CD14-positive monocyte (primary cell): ENCODE data around the gene ZNF133. TPM values are rescaled to one million over a fixed set of nuclear protein-coding genes. Genes with fewer than 3 reads are reported as not detected.

Source experiments
- DNase-seq, 3 donors: peaks; one replicate each; pipeline ENCODE4 v3.0.0-alpha.2; 2011 to 2022
- H2AFZ ChIP-seq: 2 replicates; pipeline ENCODE4 v1.6.0; 2012; ENCODE audit warnings: mild to moderate bottlenecking, low read depth, low read length, inconsistent platforms; ENCODE audit not compliant: insufficient read depth, poor library complexity, severe bottlenecking
- H3K27ac ChIP-seq, 2 donors: 1 replicate in 1 of 2; 2 replicates in 1 of 2; pipeline ENCODE4 v1.5.1; 2012 to 2013; ENCODE audit warnings: low read length in 2 of 2, control low read depth in 1 of 2, inconsistent platforms in 1 of 2, low read depth in 1 of 2, mild to moderate bottlenecking in 1 of 2
- H3K27me3 ChIP-seq, 2 donors: one replicate each; pipeline versions ENCODE4 v1.6.0 to v1.6.1; 2011 to 2013; ENCODE audit warnings: low read length in 2 of 2; ENCODE audit not compliant: control insufficient read depth in 2 of 2, insufficient read depth in 2 of 2
- H3K36me3 ChIP-seq, 2 donors: replicated peaks in 1 of 2; 1 replicate in 1 of 2; 2 replicates in 1 of 2; pipeline versions ENCODE4 v1.5.1 to v1.6.1; 2012 to 2013; ENCODE audit warnings: low read length in 2 of 2, control low read depth in 1 of 2, inconsistent platforms in 1 of 2, mild to moderate bottlenecking in 1 of 2; ENCODE audit not compliant: insufficient read depth in 2 of 2, control insufficient read depth in 1 of 2
- H3K4me1 ChIP-seq, 2 donors: 1 replicate in 1 of 2; 2 replicates in 1 of 2; pipeline versions ENCODE4 v1.5.1 to v1.6.1; 2012 to 2013; ENCODE audit warnings: low read length in 2 of 2, control low read depth in 1 of 2, inconsistent platforms in 1 of 2, mild to moderate bottlenecking in 1 of 2, moderate library complexity in 1 of 2; ENCODE audit not compliant: insufficient read depth in 2 of 2, control insufficient read depth in 1 of 2
- H3K4me2 ChIP-seq: replicated peaks from 2 replicates; pipeline ENCODE3; 2012; ENCODE audit warnings: low read length, moderate library complexity, mild to moderate bottlenecking; ENCODE audit not compliant: poor library complexity, severe bottlenecking; ENCODE audit errors: extremely low read depth
- H3K4me3 ChIP-seq, 3 experiments: fragments of 200-600 bp in 1 of 3; sonication (generic) in 1 of 3; replicated peaks in 1 of 3; 1 replicate in 2 of 3; 2 replicates in 1 of 3; pipeline ENCODE4 v1.5.1; 2011 to 2013; ENCODE audit warnings: low read length in 3 of 3, mild to moderate bottlenecking in 3 of 3, control low read depth in 2 of 3, low read depth in 2 of 3, inconsistent platforms in 1 of 3, moderate library complexity in 1 of 3
- H3K79me2 ChIP-seq: 2 replicates; pipeline ENCODE4 v1.6.0; 2012; ENCODE audit warnings: mild to moderate bottlenecking, control low read depth, inconsistent platforms, low read length, moderate library complexity; ENCODE audit not compliant: insufficient read depth
- H3K9ac ChIP-seq: 2 replicates; pipeline ENCODE4 v1.6.0; 2017; ENCODE audit warnings: low read length, mild to moderate bottlenecking; ENCODE audit not compliant: insufficient read depth, poor library complexity, severe bottlenecking
- H3K9me3 ChIP-seq, 2 donors: replicated peaks in 1 of 2; 1 replicate in 1 of 2; 2 replicates in 1 of 2; pipeline versions ENCODE4 v1.5.1 to v1.6.1; 2012 to 2013; ENCODE audit warnings: low read length in 2 of 2, control low read depth in 1 of 2; ENCODE audit not compliant: control insufficient read depth in 1 of 2, insufficient read depth in 1 of 2
- H4K20me1 ChIP-seq: 2 replicates; pipeline ENCODE4 v1.6.0; 2012; ENCODE audit warnings: mild to moderate bottlenecking, low read length, control low read depth, moderate library complexity; ENCODE audit not compliant: insufficient read depth
- H3K27ac Mint-ChIP-seq, 7 donors: one replicate each; pipeline ENCODE4 v1.8.0; 2020; ENCODE audit warnings: mild to moderate bottlenecking in 7 of 7, mixed read lengths in 7 of 7, moderate library complexity in 6 of 7, inconsistent platforms in 2 of 7
- H3K27me3 Mint-ChIP-seq, 3 donors: one replicate each; pipeline ENCODE4 v1.8.0; 2021 to 2022; ENCODE audit warnings: low read depth in 3 of 3, mild to moderate bottlenecking in 3 of 3, mixed read lengths in 3 of 3, moderate library complexity in 3 of 3, inconsistent platforms in 1 of 3
- H3K36me3 Mint-ChIP-seq, 2 donors: one replicate each; pipeline ENCODE4 v1.8.0; 2020; ENCODE audit warnings: mixed read lengths in 2 of 2, inconsistent platforms in 1 of 2, mild to moderate bottlenecking in 1 of 2
- H3K4me1 Mint-ChIP-seq: one replicate; pipeline ENCODE4 v1.8.0; 2020; ENCODE audit warnings: mild to moderate bottlenecking, mixed read lengths
- H3K4me3 Mint-ChIP-seq, 2 donors: one replicate each; pipeline ENCODE4 v1.8.0; 2020; ENCODE audit warnings: mild to moderate bottlenecking in 2 of 2, mixed read lengths in 2 of 2, moderate library complexity in 1 of 2
- H3K9me3 Mint-ChIP-seq, 7 donors: one replicate each; pipeline ENCODE4 v1.8.0; 2020 to 2022; ENCODE audit warnings: mixed read lengths in 7 of 7, mild to moderate bottlenecking in 6 of 7, moderate library complexity in 6 of 7, inconsistent platforms in 2 of 7
- CTCF ChIP-seq: fragments of 200-600 bp; IDR thresholded peaks from one replicate; pipeline ENCODE4 v1.8.0; 2022; ENCODE audit warnings: antibody characterized with exemption, mild to moderate bottlenecking
- WGBS: methylation state at CpG from one replicate; pipeline ENCODE4 v1.1.5; 2013; ENCODE audit warnings: missing lambda C conversion rate; ENCODE audit not compliant: insufficient coverage; 5-methylcytosine and 5-hydroxymethylcytosine counted together
- intact Hi-C, 2 donors: fragments of 100-400 bp; cut with micrococcal nuclease; formaldehyde crosslinking; loops; one replicate each; pipeline versions ENCODE4 v1.15.0 to v1.15.1; 2023
- polyA plus RNA-seq, 3 donors: library from polyadenylated mRNA; depleted of rRNA in 1 of 3; unstranded in 2 of 3; stranded (reverse) in 1 of 3; fragments of 300-500 nt in 2 of 3; fragments of >200 nt in 1 of 3; fragmentation: Illumina TruSeq in 2 of 3; gene quantifications; 1 replicate in 2 of 3; 2 replicates in 1 of 3; pipeline ENCODE4 v1.2.3, GENCODE V29; 2012 to 2021

Gene ZNF133
- polyA plus RNA-seq, 3 donors: 1.7 to 9.7 (median 3.4) TPM

- Mint-ChIP-seq H3K27me3 (peaks cover 1 to 4% (median 1%) of the 10 kb centered on the region in 3 donors), H3K36me3 (peaks cover 0 to 1% of the 10 kb centered on the region in 2 donors), H3K4me1 (no peaks in the 10 kb centered on the region), H3K4me3 (no peak overlapping the region), H3K9me3 (peaks cover 0 to 4% (median 0%) of the 10 kb centered on the region in 7 donors), H3K27ac (no peak overlapping the region)
- H2AFZ ChIP-seq: no peak overlapping the region
- H3K4me2 ChIP-seq: no peak overlapping the region
- H3K27ac ChIP-seq: no peak overlapping the region
- H3K27me3 ChIP-seq: no peaks in the 10 kb centered on the region
- H3K4me3 ChIP-seq: no peak overlapping the region
- DNase-seq: no peak
- WGBS: no CpG with 5 or more reads among the region's 1 CpG
- TF ChIP-seq CTCF: no peak
- H3K36me3 ChIP-seq: no peaks in the 10 kb centered on the region
- no peak overlapping the region for H3K9ac ChIP-seq
- intact Hi-C loops: no loop called here
- H3K4me1 ChIP-seq: no peaks in the 10 kb centered on the region
- no peaks in the 10 kb centered on the region for H4K20me1 ChIP-seq
- H3K9me3 ChIP-seq: no peaks in the 10 kb centered on the region
- no peaks in the 10 kb centered on the region for H3K79me2 ChIP-seq
Measured at GRCh38 chr20:18361678-18362077, 73.4 kb downstream of the ZNF133 start.

- no peaks in the 10 kb centered on the region for H3K79me2 ChIP-seq
- no peaks in the 10 kb centered on the region for H3K4me1 ChIP-seq
- no peak overlapping the region for H3K4me3 ChIP-seq
- no peak overlapping the region for H3K27ac ChIP-seq
- H3K27me3 ChIP-seq: no peaks in the 10 kb centered on the region
- intact Hi-C loops: no loop called here
- no peak for TF ChIP-seq CTCF
- no peaks in the 10 kb centered on the region for H3K9me3 ChIP-seq
- peaks cover 0 to 3% (median 0%) of the 10 kb centered on the region in 7 donors for H3K9me3 Mint-ChIP-seq
- no peak overlapping the region for H3K4me3 Mint-ChIP-seq
- peaks cover 1 to 4% (median 1%) of the 10 kb centered on the region in 3 donors for H3K27me3 Mint-ChIP-seq
- no peak overlapping the region for H2AFZ ChIP-seq
- peak overlapping the region in 1 of 7 donors; percentile 69 for H3K27ac Mint-ChIP-seq
- H3K36me3 ChIP-seq: no peaks in the 10 kb centered on the region
- H3K36me3 Mint-ChIP-seq: peaks cover 0 to 1% of the 10 kb centered on the region in 2 donors
- no peaks in the 10 kb centered on the region for H3K4me1 Mint-ChIP-seq
- no peak overlapping the region for H3K4me2 ChIP-seq
- no peaks in the 10 kb centered on the region for H4K20me1 ChIP-seq
- WGBS: 96% methylated on average over 12 of the region's 13 CpGs
- DNase-seq: no peak
- H3K9ac ChIP-seq: no peak overlapping the region
Measured at GRCh38 chr20:18362916-18363315, 74.6 kb downstream of the ZNF133 start.
